NB4 (cell line): ENCODE measurements around the gene C6orf89.

ENCODE experiments used
- TF ChIP-seq, protein P1 (sequence below): IDR thresholded peaks from one replicate; pipeline ENCODE4 v1.5.1; 2012; ENCODE audit warnings: low read depth, low read length
- TF ChIP-seq, protein P2 (sequence below): IDR thresholded peaks from 2 replicates; pipeline ENCODE4 v1.6.1; 2011; ENCODE audit warnings: low read depth, low read length

DNA sequence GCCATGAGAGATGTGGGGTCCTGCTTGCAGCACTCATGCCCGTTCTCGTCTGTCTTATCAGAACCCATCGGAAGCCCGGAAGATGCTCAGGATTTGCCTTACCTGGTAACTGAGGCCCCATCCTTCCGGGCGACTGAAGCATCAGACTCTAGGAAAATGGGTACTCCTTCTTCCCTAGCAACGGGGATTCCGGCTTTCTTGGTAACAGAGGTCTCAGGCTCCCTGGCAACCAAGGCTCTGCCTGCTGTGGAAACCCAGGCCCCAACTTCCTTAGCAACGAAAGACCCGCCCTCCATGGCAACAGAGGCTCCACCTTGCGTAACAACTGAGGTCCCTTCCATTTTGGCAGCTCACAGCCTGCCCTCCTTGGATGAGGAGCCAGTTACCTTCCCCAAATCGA, 77.1 kb downstream of the C6orf89 start:
- TF ChIP-seq, protein P1, sequence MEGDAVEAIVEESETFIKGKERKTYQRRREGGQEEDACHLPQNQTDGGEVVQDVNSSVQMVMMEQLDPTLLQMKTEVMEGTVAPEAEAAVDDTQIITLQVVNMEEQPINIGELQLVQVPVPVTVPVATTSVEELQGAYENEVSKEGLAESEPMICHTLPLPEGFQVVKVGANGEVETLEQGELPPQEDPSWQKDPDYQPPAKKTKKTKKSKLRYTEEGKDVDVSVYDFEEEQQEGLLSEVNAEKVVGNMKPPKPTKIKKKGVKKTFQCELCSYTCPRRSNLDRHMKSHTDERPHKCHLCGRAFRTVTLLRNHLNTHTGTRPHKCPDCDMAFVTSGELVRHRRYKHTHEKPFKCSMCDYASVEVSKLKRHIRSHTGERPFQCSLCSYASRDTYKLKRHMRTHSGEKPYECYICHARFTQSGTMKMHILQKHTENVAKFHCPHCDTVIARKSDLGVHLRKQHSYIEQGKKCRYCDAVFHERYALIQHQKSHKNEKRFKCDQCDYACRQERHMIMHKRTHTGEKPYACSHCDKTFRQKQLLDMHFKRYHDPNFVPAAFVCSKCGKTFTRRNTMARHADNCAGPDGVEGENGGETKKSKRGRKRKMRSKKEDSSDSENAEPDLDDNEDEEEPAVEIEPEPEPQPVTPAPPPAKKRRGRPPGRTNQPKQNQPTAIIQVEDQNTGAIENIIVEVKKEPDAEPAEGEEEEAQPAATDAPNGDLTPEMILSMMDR = no peak
- TF ChIP-seq, protein P2, sequence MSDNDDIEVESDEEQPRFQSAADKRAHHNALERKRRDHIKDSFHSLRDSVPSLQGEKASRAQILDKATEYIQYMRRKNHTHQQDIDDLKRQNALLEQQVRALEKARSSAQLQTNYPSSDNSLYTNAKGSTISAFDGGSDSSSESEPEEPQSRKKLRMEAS = no peak
